ENCODE results near the gene MINDY4B. TPM values are rescaled to one million over a fixed set of nuclear protein-coding genes. Genes with fewer than 3 reads are reported as not detected.

MINDY4B gene
- total and polyA plus RNA-seq, 2 of the 8 experiments (the other 6 are each of a cell fraction or from before 2014, with no cell fraction given) = not detected

DNA sequence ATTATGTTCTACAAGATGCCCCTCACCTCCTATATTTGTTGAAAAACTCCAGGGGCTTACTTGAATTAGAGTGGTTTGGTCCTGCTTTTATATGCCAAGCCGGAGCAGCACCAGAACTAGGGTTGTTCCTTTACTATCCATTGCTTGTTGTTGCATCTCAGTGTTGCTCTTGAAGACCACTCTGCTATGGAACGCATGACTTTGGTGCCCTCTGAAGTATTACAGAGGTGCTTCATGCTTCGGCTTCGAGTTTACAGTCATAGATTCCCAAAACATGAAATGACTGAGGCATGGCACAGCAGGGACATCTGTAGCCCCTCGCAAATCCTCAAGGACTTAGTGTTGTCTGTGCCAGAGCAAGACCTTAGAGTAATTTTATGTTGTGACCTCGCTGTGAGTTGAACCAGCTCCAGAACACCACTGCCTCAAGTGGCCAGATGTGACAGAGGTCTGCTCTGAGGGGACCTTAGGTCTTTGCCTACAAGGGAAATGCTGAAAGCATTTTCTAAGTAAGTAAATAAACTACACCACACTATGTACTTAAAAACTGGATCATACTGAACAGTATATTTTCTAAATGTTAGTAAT is 75.1 kb downstream of the MINDY4B start:
- Histone ChIP-seq H4K91ac (replicated peaks; ENCODE audit: insufficient read length, low read length) (no peak overlapping the region), H2BK15ac (ENCODE audit: low read length) (no peak overlapping the region), H4K8ac (ENCODE audit: extremely low read depth, insufficient read depth, low read length) (no peak overlapping the region), H2BK5ac (ENCODE audit: low read depth, low read length) (no peak overlapping the region), H3K27me3 (replicated peaks in 1 of 4; ENCODE audit: control insufficient read depth in 3 of 4, extremely low read depth in 1 of 4, insufficient read depth in 3 of 4, low read length in 3 of 4) (no peaks in the 10 kb centered on the region; a peak in 1 of 7 replicates), H2AK5ac (ENCODE audit: low read depth, low read length) (no peak overlapping the region), H3K14ac (ENCODE audit: insufficient read length) (no peak overlapping the region), H4K20me1 (replicated peaks in 1 of 2; ENCODE audit: control insufficient read depth in 1 of 2, insufficient read depth in 2 of 2, low read length in 2 of 2) (no peaks in the 10 kb centered on the region), H3K4me2 (ENCODE audit: insufficient read depth in 1 of 2, low read depth in 2 of 2, low read length in 2 of 2) (no peak overlapping the region), H3K18ac (ENCODE audit: extremely low read depth, low read length) (no peak overlapping the region), H2BK120ac (replicated peaks; ENCODE audit: low read depth, low read length) (no peak overlapping the region), H3K79me2 (ENCODE audit: control insufficient read depth in 1 of 2, insufficient read depth in 2 of 2, low read length in 2 of 2) (no peaks in the 10 kb centered on the region), H3K79me1 (ENCODE audit: low read depth, low read length) (no peaks in the 10 kb centered on the region), H2BK12ac (ENCODE audit: low read depth, low read length) (no peak overlapping the region), H3K36me3 (ENCODE audit: control insufficient read depth in 2 of 4, insufficient read depth in 4 of 4, low read length in 3 of 4) (no peaks in the 10 kb centered on the region), H3K23me2 (ENCODE audit: low read depth, low read length) (no peaks in the 10 kb centered on the region), H3K4ac (replicated peaks; ENCODE audit: insufficient read length, low read depth, low read length) (no peak overlapping the region), H4K5ac (ENCODE audit: insufficient read length, low read depth, low read length) (no peak overlapping the region), H3K4me1 (replicated peaks in 1 of 4; ENCODE audit: control insufficient read depth in 3 of 4, insufficient read depth in 4 of 4, low read length in 3 of 4) (no peaks in the 10 kb centered on the region; a peak in 1 of 7 replicates), H2BK20ac (ENCODE audit: low read length) (no peak overlapping the region), H3K9ac (replicated peaks in 1 of 4; ENCODE audit: extremely low read depth in 1 of 4, low read depth in 3 of 4, low read length in 3 of 4) (no peak overlapping the region), H3K23ac (ENCODE audit: insufficient read length) (no peak overlapping the region), H3K9me3 (ENCODE audit: insufficient read depth in 2 of 2, low read depth in 1 of 2, low read length in 1 of 2) (no peaks in the 10 kb centered on the region), H3K27ac (ENCODE audit: low read depth, low read length) (no peak overlapping the region), H3K56ac (replicated peaks; ENCODE audit: insufficient read length, low read depth, low read length) (no peak overlapping the region), H2AFZ (ENCODE audit: low read length) (no peak overlapping the region), H3K4me3 (ENCODE audit: extremely low read depth in 1 of 4, insufficient read depth in 2 of 4, low read depth in 3 of 4, low read length in 4 of 4) (no peak overlapping the region)
- DNase-seq (ENCODE audit: low read depth in 1 of 2, low spot score in 2 of 2) = no peak
- 83% methylated on average over 6 of the region's 6 CpGs; no CpG with 5 or more reads in 1 of the 2 experiments for WGBS, 2 experiments (ENCODE audit: extremely low coverage in 1 of 2, insufficient coverage in 1 of 2, insufficient read length in 1 of 2, insufficient replicate concordance in 2 of 2, low coverage in 1 of 2, low lambda C conversion rate in 2 of 2, missing lambda C conversion rate in 1 of 2)
- no peak for TF ChIP-seq NRF1 (IDR thresholded peaks at IDR 0.05; ENCODE audit: low read depth, low read length)
- TF ChIP-seq RAD21 (IDR thresholded peaks at IDR 0.05 in 1 of 2, conservative IDR thresholded peaks at IDR 0.05 in 1 of 2; ENCODE audit: low read depth in 2 of 2, low read length in 2 of 2) = peak; percentile 46
- TF ChIP-seq, protein P1, sequence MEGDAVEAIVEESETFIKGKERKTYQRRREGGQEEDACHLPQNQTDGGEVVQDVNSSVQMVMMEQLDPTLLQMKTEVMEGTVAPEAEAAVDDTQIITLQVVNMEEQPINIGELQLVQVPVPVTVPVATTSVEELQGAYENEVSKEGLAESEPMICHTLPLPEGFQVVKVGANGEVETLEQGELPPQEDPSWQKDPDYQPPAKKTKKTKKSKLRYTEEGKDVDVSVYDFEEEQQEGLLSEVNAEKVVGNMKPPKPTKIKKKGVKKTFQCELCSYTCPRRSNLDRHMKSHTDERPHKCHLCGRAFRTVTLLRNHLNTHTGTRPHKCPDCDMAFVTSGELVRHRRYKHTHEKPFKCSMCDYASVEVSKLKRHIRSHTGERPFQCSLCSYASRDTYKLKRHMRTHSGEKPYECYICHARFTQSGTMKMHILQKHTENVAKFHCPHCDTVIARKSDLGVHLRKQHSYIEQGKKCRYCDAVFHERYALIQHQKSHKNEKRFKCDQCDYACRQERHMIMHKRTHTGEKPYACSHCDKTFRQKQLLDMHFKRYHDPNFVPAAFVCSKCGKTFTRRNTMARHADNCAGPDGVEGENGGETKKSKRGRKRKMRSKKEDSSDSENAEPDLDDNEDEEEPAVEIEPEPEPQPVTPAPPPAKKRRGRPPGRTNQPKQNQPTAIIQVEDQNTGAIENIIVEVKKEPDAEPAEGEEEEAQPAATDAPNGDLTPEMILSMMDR (IDR thresholded peaks at IDR 0.05; ENCODE audit: control extremely low read depth in 1 of 3, insufficient read depth in 1 of 3, low read depth in 1 of 3, low read length in 3 of 3) = peak in 2 of 3 experiments; percentile 55 to 57; a peak in 3 of 4 replicates
- ChIA-PET POLR2A (ENCODE audit: partially characterized antibody) (no interaction called here), CTCF (ENCODE audit: partially characterized antibody) (interaction anchor here (0.6 to 8.7 kb wide), 16 partner anchors 9 to 108 kb away, joined by 3 to 104 read pairs (median 4); no protein-coding TSS in a partner anchor)
- peak; percentile 55 for FAIRE-seq

All from H1 (cell line).